Measurements from ENCODE around the gene SEZ6L. TPM values are rescaled to one million over a fixed set of nuclear protein-coding genes. Genes with fewer than 3 reads are reported as not detected.

Gene SEZ6L
- total RNA-seq, 4 donors from 2014 or later: under 0.01 TPM; not detected in 3

DNA sequence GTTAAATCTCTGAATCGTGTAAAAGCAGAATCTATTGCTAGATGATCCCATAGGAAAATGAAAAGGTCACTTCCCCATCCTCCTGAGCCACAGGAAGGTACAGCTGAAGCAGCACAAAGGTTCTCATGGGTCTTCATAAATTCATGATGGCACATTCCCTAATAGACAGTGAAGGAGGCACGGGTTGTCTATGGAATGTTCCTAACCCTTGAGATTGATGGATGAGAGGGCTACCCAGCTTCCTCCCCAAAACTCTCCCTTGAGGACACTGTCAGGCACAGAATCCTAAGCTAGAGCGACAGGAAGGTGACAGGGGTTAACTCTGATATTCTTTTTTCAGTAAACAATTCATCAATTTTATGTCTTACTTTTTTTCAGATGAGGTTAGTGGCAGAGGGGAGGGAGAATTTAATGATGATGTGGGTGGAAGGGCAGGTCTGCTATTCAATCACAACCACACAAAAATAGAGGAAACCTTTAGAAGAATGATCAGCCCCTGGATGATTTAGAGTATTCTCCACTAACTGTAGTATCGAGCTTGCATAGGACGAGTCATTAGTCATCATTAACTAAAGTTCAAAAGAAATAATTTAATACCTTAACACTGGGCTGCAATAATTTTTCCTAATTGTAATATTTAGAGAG lies 33.1 kb downstream of the SEZ6L start:
- no peaks in the 10 kb centered on the region for H3K9me3 ChIP-seq
- DNase-seq: no peak
- WGBS, 2 donors: 38 to 47% methylated on average over 5 of the region's 5 CpGs
- TF ChIP-seq CTCF (IDR thresholded peaks at IDR 0.05): no peak
- no peak for TF ChIP-seq POLR2A (IDR thresholded peaks at IDR 0.05)
- H3K4me3 ChIP-seq: no peak overlapping the region
- H3K27me3 ChIP-seq: peaks cover 0 to 31% (median 0%) of the 10 kb centered on the region in 4 donors
- intact Hi-C loops (cut with DNase I): no loop called here
- H3K36me3 ChIP-seq: no peaks in the 10 kb centered on the region
- no peak overlapping the region for H3K27ac ChIP-seq
- no peaks in the 10 kb centered on the region for H3K4me1 ChIP-seq

- TF ChIP-seq POLR2A (IDR thresholded peaks at IDR 0.05): no peak
- 79 to 81% methylated on average over 4 of the region's 4 CpGs for WGBS, 2 donors
Observed at GRCh38 chr22:26205494-26205893, 36.2 kb downstream of the SEZ6L start.

GRCh38 chr22:26210334-26210733 lies 41.1 kb downstream of the SEZ6L start:
- Histone ChIP-seq H3K36me3 (no peaks in the 10 kb centered on the region), H3K9me3 (no peaks in the 10 kb centered on the region), H3K27ac (no peak overlapping the region), H3K27me3 (peaks cover 0 to 45% (median 0%) of the 10 kb centered on the region in 4 donors), H3K4me3 (no peak overlapping the region), H3K4me1 (no peaks in the 10 kb centered on the region)
- TF ChIP-seq POLR2A (IDR thresholded peaks at IDR 0.05): no peak
- no peak for TF ChIP-seq CTCF (IDR thresholded peaks at IDR 0.05)
- DNase-seq: no peak
- intact Hi-C loops (cut with DNase I): no loop called here
- WGBS, 2 donors: 23 to 63% methylated on average over 8 of the region's 8 CpGs

More at GRCh38 chr22:26205494-26205893, 36.2 kb downstream of the SEZ6L start:
- H3K4me1 ChIP-seq: no peaks in the 10 kb centered on the region
- no peak overlapping the region for H3K4me3 ChIP-seq
- H3K9me3 ChIP-seq: no peaks in the 10 kb centered on the region
- H3K27ac ChIP-seq: no peak overlapping the region
- DNase-seq: no peak
- peaks cover 0 to 24% (median 0%) of the 10 kb centered on the region in 4 donors for H3K27me3 ChIP-seq
- H3K36me3 ChIP-seq: no peaks in the 10 kb centered on the region
- intact Hi-C loops (cut with DNase I): no loop called here

DNA sequence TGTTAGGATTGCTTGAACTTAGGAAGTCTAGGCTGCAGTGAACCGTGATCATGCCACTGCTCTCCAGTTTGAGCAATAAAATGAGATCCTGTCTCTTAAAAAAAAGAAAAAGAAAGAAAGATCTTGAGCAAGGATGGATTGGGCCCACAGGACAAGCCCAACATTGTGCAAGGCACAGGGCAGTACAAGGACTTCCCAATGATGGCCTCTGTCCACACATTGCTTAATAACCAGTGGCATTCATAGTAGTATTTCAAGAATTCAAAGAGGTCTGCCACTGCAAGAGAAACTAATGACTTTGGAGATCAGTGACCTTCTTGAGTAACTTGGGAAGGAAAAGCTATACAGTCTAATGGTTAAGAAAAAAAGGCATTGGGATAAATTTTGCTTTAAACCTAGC lies 44.6 kb downstream of the SEZ6L start:
- H3K27ac ChIP-seq: no peak overlapping the region
- H3K27me3 ChIP-seq: peaks cover 0 to 76% (median 0%) of the 10 kb centered on the region in 4 donors
- intact Hi-C loops (cut with DNase I): no loop called here
- TF ChIP-seq CTCF (IDR thresholded peaks at IDR 0.05) (no peak), POLR2A (IDR thresholded peaks at IDR 0.05) (no peak)
- H3K4me1 ChIP-seq: no peaks in the 10 kb centered on the region
- no peak for DNase-seq
- no peak overlapping the region for H3K4me3 ChIP-seq
- no peaks in the 10 kb centered on the region for H3K9me3 ChIP-seq
- WGBS, 2 donors: 38 to 56% methylated on average over 1 of the region's 1 CpG
- no peaks in the 10 kb centered on the region for H3K36me3 ChIP-seq

DNA sequence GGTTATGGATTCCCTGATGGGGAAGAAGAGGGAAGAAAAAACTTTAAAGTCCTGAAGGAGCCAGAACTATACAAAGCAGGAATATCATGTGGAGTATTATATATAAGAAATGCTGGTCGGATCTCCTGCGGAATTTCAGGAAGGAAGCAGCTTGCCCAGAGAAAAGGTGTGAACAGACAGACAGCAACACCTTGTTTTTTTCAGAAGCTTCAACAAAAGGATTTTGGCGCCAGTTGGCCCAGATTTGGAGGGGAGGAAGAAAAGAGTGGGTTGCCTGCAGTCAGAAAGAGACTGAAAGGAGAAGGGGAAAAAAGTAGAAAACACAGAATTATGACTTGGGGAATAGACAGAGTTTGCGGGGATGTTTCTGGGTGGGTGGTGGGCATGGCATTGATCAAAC lies 45.2 kb downstream of the SEZ6L start:
- no peak for DNase-seq
- H3K27ac ChIP-seq: no peak overlapping the region
- H3K9me3 ChIP-seq: no peaks in the 10 kb centered on the region
- no peaks in the 10 kb centered on the region for H3K4me1 ChIP-seq
- intact Hi-C loops (cut with DNase I): no loop called here
- no peak overlapping the region for H3K4me3 ChIP-seq
- peaks cover 0 to 76% (median 0%) of the 10 kb centered on the region in 4 donors for H3K27me3 ChIP-seq
- WGBS, 2 donors: 41 to 48% methylated on average over 4 of the region's 4 CpGs
- no peak for TF ChIP-seq CTCF (IDR thresholded peaks at IDR 0.05)
- no peak for TF ChIP-seq POLR2A (IDR thresholded peaks at IDR 0.05)
- no peaks in the 10 kb centered on the region for H3K36me3 ChIP-seq
